ENCODE measurements around the gene RXRB. TPM values are rescaled to one million over a fixed set of nuclear protein-coding genes. Genes with fewer than 3 reads are reported as not detected.

The RXRB gene
- total and polyA plus RNA-seq, 2 donors (not counting 1 experiment from before 2014, with no cell fraction given) = 88.3 to 99.9 TPM

- 91% methylated on average over 9 of the region's 19 CpGs for WGBS (ENCODE audit: insufficient coverage)
Observed at GRCh38 chr6:33177552-33178446, 22.7 kb downstream of the RXRB start.

More at GRCh38 chr6:33177552-33178446, 22.7 kb downstream of the RXRB start:
- peaks cover 2% of the 10 kb centered on the region for H3K4me1 Mint-ChIP-seq
- Histone ChIP-seq H4K20me1 (ENCODE audit: control insufficient read depth, insufficient read depth, low read length, poor library complexity, severe bottlenecking) (no peaks in the 10 kb centered on the region), H3K9ac (ENCODE audit: low read length) (no peak overlapping the region), H3K27me3 (replicated peaks in 1 of 4; ENCODE audit: control extremely low read depth in 1 of 4, control insufficient read depth in 3 of 4, insufficient read depth in 4 of 4, low read length in 3 of 4) (peaks cover 0 to 10% (median 4%) of the 10 kb centered on the region in 4 experiments), H3K4me3 (ENCODE audit: control extremely low read depth in 1 of 5, extremely low read depth in 1 of 5, insufficient read depth in 1 of 5, low read depth in 2 of 5, low read length in 4 of 5) (no peak overlapping the region), H3K4me1 (ENCODE audit: control insufficient read depth in 2 of 2, insufficient read depth in 2 of 2, low read length in 2 of 2) (peaks cover under 1 to 5% of the 10 kb centered on the region in 2 donors), H2AFZ (ENCODE audit: insufficient read depth, low read depth, low read length, poor library complexity, severe bottlenecking) (no peak overlapping the region), H3K27ac (ENCODE audit: low read length in 2 of 2) (no peak overlapping the region), H3K79me2 (ENCODE audit: control insufficient read depth, insufficient read depth, low read length) (no peaks in the 10 kb centered on the region), H3K4me2 (replicated peaks; ENCODE audit: low read depth, low read length, poor library complexity, severe bottlenecking) (no peak overlapping the region), H3K36me3 (replicated peaks in 1 of 2; ENCODE audit: control extremely low read depth in 1 of 2, control insufficient read depth in 1 of 2, extremely low read depth in 1 of 2, insufficient read depth in 2 of 2, low read length in 1 of 2) (no peaks in the 10 kb centered on the region), H3K9me3 (ENCODE audit: control extremely low read depth in 1 of 3, control insufficient read depth in 2 of 3, insufficient read depth in 1 of 3, low read length in 2 of 3) (peaks cover 0 to 5% (median 0%) of the 10 kb centered on the region in 3 donors)
- peaks cover 17% of the 10 kb centered on the region for H3K27me3 Mint-ChIP-seq
- ATAC-seq (ENCODE audit: low read depth) (no peak), DNase-seq (no peak)
- CTCF ChIA-PET = interaction anchor here (1.4 kb wide), 1 partner anchor 9 kb away, joined by 3 read pairs; no protein-coding TSS in a partner anchor
- peaks cover 2% of the 10 kb centered on the region for H3K9me3 Mint-ChIP-seq (ENCODE audit: insufficient read depth)
- TF ChIP-seq CTCF (IDR thresholded peaks at IDR 0.05) (no peak), EZH2 (IDR thresholded peaks at IDR 0.05; ENCODE audit: borderline replicate concordance, insufficient read depth, low read depth, low read length, poor library complexity, severe bottlenecking) (no peak)
- intact Hi-C loops (cut with micrococcal nuclease) = no loop called here
- POLR2A ChIA-PET = no interaction called here
- no peak overlapping the region for H3K4me3 Mint-ChIP-seq
- no peak overlapping the region for H3K27ac Mint-ChIP-seq

All from B cell (primary cell).